Neural cell (in vitro differentiated cells): Measurements from ENCODE around the gene GRIP1. TPM values are rescaled to one million over a fixed set of nuclear protein-coding genes. Genes with fewer than 3 reads are reported as not detected.

Experiments
- H2AFZ ChIP-seq: fragments of 200-600, 300-800 bp; sonication (generic), shearing (Covaris generic); 2 replicates; pipeline ENCODE4 v1.6.0; 2014; ENCODE audit warnings: low read depth, mild to moderate bottlenecking, antibody characterized with exemption, low read length, moderate library complexity
- H3F3A ChIP-seq: fragments of 200-600 bp; shearing (Covaris generic); 2 replicates; pipeline ENCODE4 v1.6.1; 2016; ENCODE audit warnings: mild to moderate bottlenecking, moderate library complexity, mixed read lengths, antibody characterized with exemption, low read length; ENCODE audit not compliant: insufficient read depth, poor library complexity, severe bottlenecking
- H3K27ac ChIP-seq: fragments of 200-600, 300-800 bp; sonication (generic), shearing (Covaris generic); 2 replicates; pipeline ENCODE4 v1.5.1; 2014; ENCODE audit warnings: mild to moderate bottlenecking, low read length, moderate library complexity
- H3K27me3 ChIP-seq: fragments of 300-800, 200-600 bp; sonication (generic), shearing (Covaris generic); 2 replicates; pipeline ENCODE4 v1.6.0; 2014; ENCODE audit warnings: mild to moderate bottlenecking, low read depth, low read length, moderate library complexity; ENCODE audit not compliant: insufficient read depth
- H3K36me3 ChIP-seq: fragments of 300-800, 200-600 bp; sonication (generic), shearing (Covaris generic); 2 replicates; pipeline ENCODE4 v1.5.1; 2014; ENCODE audit warnings: mild to moderate bottlenecking, antibody characterized with exemption, low read length, moderate library complexity; ENCODE audit not compliant: insufficient read depth
- H3K4me2 ChIP-seq: fragments of 300-800, 200-600 bp; sonication (generic), shearing (Covaris generic); 2 replicates; pipeline ENCODE4 v1.6.0; 2014; ENCODE audit warnings: mild to moderate bottlenecking, low read length
- H3K4me3 ChIP-seq: fragments of 300-800, 200-600 bp; sonication (generic), shearing (Covaris generic); 2 replicates; pipeline ENCODE4 v1.5.1; 2014; ENCODE audit warnings: mild to moderate bottlenecking, low read length, moderate library complexity
- H3K79me2 ChIP-seq: fragments of 200-600 bp; shearing (Covaris generic); replicated peaks from 2 replicates; pipeline ENCODE4 v1.6.0; 2014; ENCODE audit warnings: mild to moderate bottlenecking, low read length, moderate library complexity; ENCODE audit not compliant: insufficient read depth
- H3K9ac ChIP-seq: fragments of 300-800, 200-600 bp; sonication (generic), shearing (Covaris generic); 2 replicates; pipeline ENCODE4 v1.6.1; 2016; ENCODE audit warnings: mild to moderate bottlenecking, low read length, mixed read lengths
- H3K9me2 ChIP-seq: fragments of 200-600 bp; shearing (Covaris generic); 2 replicates; pipeline ENCODE4 v1.6.1; 2016; ENCODE audit warnings: mild to moderate bottlenecking, low read length, mixed read lengths; ENCODE audit not compliant: insufficient read depth
- H3K9me3 ChIP-seq: fragments of 200-600, 300-800 bp; sonication (generic), shearing (Covaris generic); 2 replicates; pipeline ENCODE4 v1.6.1; 2016; ENCODE audit warnings: mild to moderate bottlenecking, mixed run types, low read length, moderate library complexity, mixed read lengths
- H4K20me1 ChIP-seq: fragments of 200-600 bp; shearing (Covaris generic); 2 replicates; pipeline ENCODE4 v1.6.1; 2016; ENCODE audit warnings: mild to moderate bottlenecking, mixed run types; ENCODE audit not compliant: insufficient read depth
- EP300 ChIP-seq: fragments of 450-650 bp; conservative IDR thresholded peaks from 2 replicates; pipeline ENCODE4 v1.6.1; 2014; ENCODE audit warnings: antibody characterized with exemption, mild to moderate bottlenecking, moderate library complexity; ENCODE audit not compliant: poor library complexity, severe bottlenecking
- EZH2 ChIP-seq: fragments of 200-600, 300-800 bp; shearing (Covaris generic), sonication (generic); IDR thresholded peaks from 2 replicates; pipeline ENCODE4 v1.6.1; 2014; ENCODE audit warnings: antibody characterized with exemption, low read length, borderline replicate concordance, mild to moderate bottlenecking; ENCODE audit not compliant: insufficient read depth, poor library complexity, severe bottlenecking
- MXI1 ChIP-seq: fragments of 450-650 bp; conservative IDR thresholded peaks from 2 replicates; pipeline ENCODE4 v1.6.1; 2014; ENCODE audit warnings: antibody characterized with exemption, mild to moderate bottlenecking; ENCODE audit not compliant: poor library complexity, severe bottlenecking
- POLR2AphosphoS5 ChIP-seq: IDR thresholded peaks from 2 replicates; pipeline ENCODE4 v1.6.1; 2012
- RAD21 ChIP-seq: fragments of 450-650 bp; conservative IDR thresholded peaks from 2 replicates; pipeline ENCODE4 v1.6.1; 2014; ENCODE audit warnings: antibody characterized with exemption, mild to moderate bottlenecking, moderate library complexity
- SMC3 ChIP-seq: fragments of 450-650 bp; conservative IDR thresholded peaks from 2 replicates; pipeline ENCODE4 v1.6.1; 2014; ENCODE audit warnings: antibody characterized with exemption, mild to moderate bottlenecking, moderate library complexity; ENCODE audit not compliant: poor library complexity
- TAF1 ChIP-seq: IDR thresholded peaks from 2 replicates; pipeline ENCODE4 v1.6.1; 2012; ENCODE audit warnings: low read depth
- polyA plus RNA-seq: library from polyadenylated mRNA; depleted of rRNA; stranded (reverse); fragments of >200 nt; gene quantifications from 2 replicates; pipeline ENCODE4 v1.2.3, GENCODE V29; 2014
- TF ChIP-seq, protein P1 (sequence below): IDR thresholded peaks from 2 replicates; pipeline ENCODE4 v1.6.1; 2012; ENCODE audit warnings: borderline replicate concordance
- TF ChIP-seq, protein P2 (sequence below): fragments of 450-650 bp; IDR thresholded peaks from 2 replicates; pipeline ENCODE4 v1.5.1; 2014; ENCODE audit warnings: antibody characterized with exemption, mild to moderate bottlenecking, moderate library complexity; ENCODE audit not compliant: poor library complexity, severe bottlenecking

Gene GRIP1
- polyA plus RNA-seq, 1 donor from 2014 or later = 41.1 TPM

DNA sequence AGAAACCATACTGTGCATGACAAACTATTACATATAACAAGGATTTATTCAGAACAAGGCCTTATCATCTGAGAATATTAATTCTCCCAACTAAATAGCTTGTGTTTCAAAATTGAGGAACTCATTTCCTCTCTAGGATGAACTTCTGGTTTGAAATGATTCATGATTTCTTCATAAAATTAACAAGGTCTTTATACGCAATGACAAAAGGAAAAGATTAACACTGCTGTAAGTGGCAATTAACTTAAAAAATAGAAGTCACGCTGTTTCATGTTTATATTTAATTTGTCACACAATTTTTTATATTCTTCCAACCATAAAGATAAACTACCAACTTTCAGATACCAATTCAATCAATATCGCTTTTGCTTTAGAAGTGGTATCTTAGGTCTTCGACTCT, 80.8 kb downstream of the GRIP1 start:
- Histone ChIP-seq H3K27ac (no peak overlapping the region), H3F3A (no peaks in the 10 kb centered on the region), H2AFZ (no peak overlapping the region), H3K79me2 (peaks cover 5% of the 10 kb centered on the region), H3K9ac (no peak overlapping the region), H4K20me1 (no peaks in the 10 kb centered on the region), H3K9me3 (no peaks in the 10 kb centered on the region), H3K9me2 (no peaks in the 10 kb centered on the region), H3K4me3 (no peak overlapping the region), H3K36me3 (no peaks in the 10 kb centered on the region), H3K4me2 (no peak overlapping the region), H3K27me3 (peaks cover 1% of the 10 kb centered on the region)
- TF ChIP-seq EZH2 = no peak
- no peak for TF ChIP-seq EP300
- no peak for TF ChIP-seq MXI1
- TF ChIP-seq, protein P1, sequence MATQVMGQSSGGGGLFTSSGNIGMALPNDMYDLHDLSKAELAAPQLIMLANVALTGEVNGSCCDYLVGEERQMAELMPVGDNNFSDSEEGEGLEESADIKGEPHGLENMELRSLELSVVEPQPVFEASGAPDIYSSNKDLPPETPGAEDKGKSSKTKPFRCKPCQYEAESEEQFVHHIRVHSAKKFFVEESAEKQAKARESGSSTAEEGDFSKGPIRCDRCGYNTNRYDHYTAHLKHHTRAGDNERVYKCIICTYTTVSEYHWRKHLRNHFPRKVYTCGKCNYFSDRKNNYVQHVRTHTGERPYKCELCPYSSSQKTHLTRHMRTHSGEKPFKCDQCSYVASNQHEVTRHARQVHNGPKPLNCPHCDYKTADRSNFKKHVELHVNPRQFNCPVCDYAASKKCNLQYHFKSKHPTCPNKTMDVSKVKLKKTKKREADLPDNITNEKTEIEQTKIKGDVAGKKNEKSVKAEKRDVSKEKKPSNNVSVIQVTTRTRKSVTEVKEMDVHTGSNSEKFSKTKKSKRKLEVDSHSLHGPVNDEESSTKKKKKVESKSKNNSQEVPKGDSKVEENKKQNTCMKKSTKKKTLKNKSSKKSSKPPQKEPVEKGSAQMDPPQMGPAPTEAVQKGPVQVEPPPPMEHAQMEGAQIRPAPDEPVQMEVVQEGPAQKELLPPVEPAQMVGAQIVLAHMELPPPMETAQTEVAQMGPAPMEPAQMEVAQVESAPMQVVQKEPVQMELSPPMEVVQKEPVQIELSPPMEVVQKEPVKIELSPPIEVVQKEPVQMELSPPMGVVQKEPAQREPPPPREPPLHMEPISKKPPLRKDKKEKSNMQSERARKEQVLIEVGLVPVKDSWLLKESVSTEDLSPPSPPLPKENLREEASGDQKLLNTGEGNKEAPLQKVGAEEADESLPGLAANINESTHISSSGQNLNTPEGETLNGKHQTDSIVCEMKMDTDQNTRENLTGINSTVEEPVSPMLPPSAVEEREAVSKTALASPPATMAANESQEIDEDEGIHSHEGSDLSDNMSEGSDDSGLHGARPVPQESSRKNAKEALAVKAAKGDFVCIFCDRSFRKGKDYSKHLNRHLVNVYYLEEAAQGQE = no peak
- no peak for TF ChIP-seq TAF1
- no peak for TF ChIP-seq SMC3
- no peak for TF ChIP-seq RAD21

DNA sequence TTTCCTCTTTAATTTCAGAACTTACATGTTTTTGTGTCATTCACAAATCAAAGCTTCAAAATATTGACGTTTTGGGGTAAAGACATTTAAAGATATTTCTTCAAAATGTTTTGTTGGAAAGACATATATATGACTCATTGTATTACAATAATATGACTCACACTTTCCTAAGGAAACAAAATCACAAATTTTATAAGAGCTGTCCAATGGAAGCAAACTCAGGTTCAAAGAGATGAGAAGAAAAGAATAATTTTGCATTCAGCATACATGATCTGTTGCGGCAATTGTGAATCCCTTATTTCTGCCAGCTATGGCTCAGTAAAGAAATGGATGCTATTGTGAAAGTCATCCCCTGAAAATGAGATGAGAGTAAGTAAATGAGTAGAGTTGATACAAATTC, 82.7 kb downstream of the GRIP1 start:
- Histone ChIP-seq H3F3A (no peaks in the 10 kb centered on the region), H3K27ac (no peak overlapping the region), H3K4me3 (no peak overlapping the region), H3K4me2 (no peak overlapping the region), H3K9me2 (no peaks in the 10 kb centered on the region), H3K9ac (no peak overlapping the region), H3K9me3 (no peaks in the 10 kb centered on the region), H4K20me1 (no peaks in the 10 kb centered on the region), H2AFZ (no peak overlapping the region), H3K27me3 (no peaks in the 10 kb centered on the region), H3K79me2 (peaks cover 5% of the 10 kb centered on the region), H3K36me3 (no peaks in the 10 kb centered on the region)
- TF ChIP-seq EZH2 (no peak), TAF1 (no peak), POLR2AphosphoS5 (no peak), MXI1 (no peak), SMC3 (no peak), EP300 (no peak), RAD21 (no peak)
- TF ChIP-seq, protein P2, sequence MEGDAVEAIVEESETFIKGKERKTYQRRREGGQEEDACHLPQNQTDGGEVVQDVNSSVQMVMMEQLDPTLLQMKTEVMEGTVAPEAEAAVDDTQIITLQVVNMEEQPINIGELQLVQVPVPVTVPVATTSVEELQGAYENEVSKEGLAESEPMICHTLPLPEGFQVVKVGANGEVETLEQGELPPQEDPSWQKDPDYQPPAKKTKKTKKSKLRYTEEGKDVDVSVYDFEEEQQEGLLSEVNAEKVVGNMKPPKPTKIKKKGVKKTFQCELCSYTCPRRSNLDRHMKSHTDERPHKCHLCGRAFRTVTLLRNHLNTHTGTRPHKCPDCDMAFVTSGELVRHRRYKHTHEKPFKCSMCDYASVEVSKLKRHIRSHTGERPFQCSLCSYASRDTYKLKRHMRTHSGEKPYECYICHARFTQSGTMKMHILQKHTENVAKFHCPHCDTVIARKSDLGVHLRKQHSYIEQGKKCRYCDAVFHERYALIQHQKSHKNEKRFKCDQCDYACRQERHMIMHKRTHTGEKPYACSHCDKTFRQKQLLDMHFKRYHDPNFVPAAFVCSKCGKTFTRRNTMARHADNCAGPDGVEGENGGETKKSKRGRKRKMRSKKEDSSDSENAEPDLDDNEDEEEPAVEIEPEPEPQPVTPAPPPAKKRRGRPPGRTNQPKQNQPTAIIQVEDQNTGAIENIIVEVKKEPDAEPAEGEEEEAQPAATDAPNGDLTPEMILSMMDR = no peak
- TF ChIP-seq, protein P1 = no peak
